Measurements from ENCODE around the gene ARL5A. TPM values are rescaled to one million over a fixed set of nuclear protein-coding genes. Genes with fewer than 3 reads are reported as not detected.

Gene ARL5A
- total and polyA plus RNA-seq, 9 of the 15 experiments (the other 6 are each of a cell fraction or from before 2014, with no cell fraction given): 16.3 to 117 (median 88.4) TPM

DNA sequence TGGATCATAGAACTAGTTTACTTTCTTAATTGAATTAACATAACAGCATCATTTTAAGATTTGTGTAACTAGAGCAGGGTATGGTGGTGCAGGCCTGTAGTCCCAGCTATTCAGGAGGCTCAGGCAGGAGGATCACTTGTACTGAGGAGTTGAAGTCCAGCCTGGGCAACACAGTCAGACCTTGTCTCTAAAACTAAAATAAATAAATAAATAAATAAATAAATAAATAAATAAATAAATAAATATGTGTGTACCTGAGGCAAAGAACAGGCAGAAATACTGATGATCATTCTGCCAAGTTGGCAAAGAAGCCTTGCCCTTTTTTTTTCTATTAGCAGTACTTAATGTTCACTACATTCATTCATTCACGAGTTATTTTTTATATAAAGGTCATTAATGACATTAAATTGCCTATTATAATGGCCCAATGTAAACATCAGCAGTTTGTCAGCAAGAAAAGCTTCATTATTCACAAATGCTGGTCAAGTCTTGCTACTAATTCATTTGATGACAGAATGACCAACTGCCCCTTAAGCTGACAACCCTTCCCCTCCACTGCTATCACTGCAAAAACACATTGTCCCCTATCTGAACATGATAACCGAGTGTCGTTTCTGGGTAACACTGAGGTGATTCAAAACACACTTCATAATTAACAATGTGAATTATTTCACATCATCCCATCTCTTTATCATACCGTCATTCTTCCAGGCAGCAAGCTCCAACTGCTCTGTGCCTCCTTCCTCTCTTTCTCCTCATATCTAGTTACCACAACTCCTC lies 39.0 kb downstream of the ARL5A start (continued):
- no peak for TF ChIP-seq MYC (IDR thresholded peaks at IDR 0.05; ENCODE audit: low read depth, low read length)
- no peak for TF ChIP-seq MYC (CRISPR knock-in tag; IDR thresholded peaks at IDR 0.05; ENCODE audit: borderline replicate concordance, low read depth)
- TF ChIP-seq, protein P1, sequence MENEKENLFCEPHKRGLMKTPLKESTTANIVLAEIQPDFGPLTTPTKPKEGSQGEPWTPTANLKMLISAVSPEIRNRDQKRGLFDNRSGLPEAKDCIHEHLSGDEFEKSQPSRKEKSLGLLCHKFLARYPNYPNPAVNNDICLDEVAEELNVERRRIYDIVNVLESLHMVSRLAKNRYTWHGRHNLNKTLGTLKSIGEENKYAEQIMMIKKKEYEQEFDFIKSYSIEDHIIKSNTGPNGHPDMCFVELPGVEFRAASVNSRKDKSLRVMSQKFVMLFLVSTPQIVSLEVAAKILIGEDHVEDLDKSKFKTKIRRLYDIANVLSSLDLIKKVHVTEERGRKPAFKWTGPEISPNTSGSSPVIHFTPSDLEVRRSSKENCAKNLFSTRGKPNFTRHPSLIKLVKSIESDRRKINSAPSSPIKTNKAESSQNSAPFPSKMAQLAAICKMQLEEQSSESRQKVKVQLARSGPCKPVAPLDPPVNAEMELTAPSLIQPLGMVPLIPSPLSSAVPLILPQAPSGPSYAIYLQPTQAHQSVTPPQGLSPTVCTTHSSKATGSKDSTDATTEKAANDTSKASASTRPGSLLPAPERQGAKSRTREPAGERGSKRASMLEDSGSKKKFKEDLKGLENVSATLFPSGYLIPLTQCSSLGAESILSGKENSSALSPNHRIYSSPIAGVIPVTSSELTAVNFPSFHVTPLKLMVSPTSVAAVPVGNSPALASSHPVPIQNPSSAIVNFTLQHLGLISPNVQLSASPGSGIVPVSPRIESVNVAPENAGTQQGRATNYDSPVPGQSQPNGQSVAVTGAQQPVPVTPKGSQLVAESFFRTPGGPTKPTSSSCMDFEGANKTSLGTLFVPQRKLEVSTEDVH (IDR thresholded peaks at IDR 0.05; ENCODE audit: low read depth, partially characterized antibody): peak; percentile 39
- TF ChIP-seq, protein P2, sequence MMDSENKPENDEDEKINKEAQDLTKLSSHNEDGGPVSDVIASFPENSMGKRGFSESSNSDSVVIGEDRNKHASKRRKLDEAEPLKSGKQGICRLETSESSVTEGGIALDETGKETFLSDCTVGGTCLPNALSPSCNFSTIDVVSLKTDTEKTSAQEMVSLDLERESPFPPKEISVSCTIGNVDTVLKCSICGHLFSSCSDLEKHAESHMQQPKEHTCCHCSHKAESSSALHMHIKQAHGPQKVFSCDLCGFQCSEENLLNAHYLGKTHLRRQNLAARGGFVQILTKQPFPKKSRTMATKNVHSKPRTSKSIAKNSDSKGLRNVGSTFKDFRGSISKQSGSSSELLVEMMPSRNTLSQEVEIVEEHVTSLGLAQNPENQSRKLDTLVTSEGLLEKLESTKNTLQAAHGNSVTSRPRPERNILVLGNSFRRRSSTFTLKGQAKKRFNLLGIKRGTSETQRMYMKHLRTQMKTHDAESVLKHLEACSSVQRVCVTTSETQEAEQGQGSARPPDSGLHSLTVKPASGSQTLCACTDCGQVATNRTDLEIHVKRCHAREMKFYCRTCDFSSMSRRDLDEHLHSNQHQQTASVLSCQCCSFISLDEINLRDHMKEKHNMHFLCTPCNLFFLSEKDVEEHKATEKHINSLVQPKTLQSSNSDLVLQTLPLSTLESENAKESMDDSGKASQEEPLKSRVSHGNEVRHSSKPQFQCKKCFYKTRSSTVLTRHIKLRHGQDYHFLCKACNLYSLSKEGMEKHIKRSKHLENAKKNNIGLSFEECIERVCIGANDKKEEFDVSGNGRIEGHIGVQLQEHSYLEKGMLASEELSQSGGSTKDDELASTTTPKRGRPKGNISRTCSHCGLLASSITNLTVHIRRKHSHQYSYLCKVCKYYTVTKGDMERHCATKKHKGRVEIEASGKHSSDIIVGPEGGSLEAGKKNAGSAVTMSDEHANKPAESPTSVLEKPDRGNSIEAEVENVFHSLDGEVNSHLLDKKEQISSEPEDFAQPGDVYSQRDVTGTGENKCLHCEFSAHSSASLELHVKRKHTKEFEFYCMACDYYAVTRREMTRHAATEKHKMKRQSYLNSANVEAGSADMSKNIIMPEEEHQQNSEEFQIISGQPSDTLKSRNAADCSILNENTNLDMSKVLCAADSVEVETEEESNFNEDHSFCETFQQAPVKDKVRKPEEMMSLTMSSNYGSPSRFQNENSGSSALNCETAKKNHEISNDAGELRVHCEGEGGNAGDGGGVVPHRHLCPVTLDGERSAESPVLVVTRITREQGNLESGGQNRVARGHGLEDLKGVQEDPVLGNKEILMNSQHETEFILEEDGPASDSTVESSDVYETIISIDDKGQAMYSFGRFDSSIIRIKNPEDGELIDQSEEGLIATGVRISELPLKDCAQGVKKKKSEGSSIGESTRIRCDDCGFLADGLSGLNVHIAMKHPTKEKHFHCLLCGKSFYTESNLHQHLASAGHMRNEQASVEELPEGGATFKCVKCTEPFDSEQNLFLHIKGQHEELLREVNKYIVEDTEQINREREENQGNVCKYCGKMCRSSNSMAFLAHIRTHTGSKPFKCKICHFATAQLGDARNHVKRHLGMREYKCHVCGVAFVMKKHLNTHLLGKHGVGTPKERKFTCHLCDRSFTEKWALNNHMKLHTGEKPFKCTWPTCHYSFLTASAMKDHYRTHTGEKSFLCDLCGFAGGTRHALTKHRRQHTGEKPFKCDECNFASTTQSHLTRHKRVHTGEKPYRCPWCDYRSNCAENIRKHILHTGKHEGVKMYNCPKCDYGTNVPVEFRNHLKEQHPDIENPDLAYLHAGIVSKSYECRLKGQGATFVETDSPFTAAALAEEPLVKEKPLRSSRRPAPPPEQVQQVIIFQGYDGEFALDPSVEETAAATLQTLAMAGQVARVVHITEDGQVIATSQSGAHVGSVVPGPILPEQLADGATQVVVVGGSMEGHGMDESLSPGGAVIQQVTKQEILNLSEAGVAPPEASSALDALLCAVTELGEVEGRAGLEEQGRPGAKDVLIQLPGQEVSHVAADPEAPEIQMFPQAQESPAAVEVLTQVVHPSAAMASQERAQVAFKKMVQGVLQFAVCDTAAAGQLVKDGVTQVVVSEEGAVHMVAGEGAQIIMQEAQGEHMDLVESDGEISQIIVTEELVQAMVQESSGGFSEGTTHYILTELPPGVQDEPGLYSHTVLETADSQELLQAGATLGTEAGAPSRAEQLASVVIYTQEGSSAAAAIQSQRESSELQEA (IDR thresholded peaks at IDR 0.05; ENCODE audit: low read depth): no peak
- TF ChIP-seq TBP (optimal IDR thresholded peaks at IDR 0.05; ENCODE audit: low read depth, low read length): no peak
- TF ChIP-seq PCBP1 (IDR thresholded peaks at IDR 0.05; ENCODE audit: low read depth, low read length, poor library complexity, severe bottlenecking): no peak
- TF ChIP-seq, protein P3, sequence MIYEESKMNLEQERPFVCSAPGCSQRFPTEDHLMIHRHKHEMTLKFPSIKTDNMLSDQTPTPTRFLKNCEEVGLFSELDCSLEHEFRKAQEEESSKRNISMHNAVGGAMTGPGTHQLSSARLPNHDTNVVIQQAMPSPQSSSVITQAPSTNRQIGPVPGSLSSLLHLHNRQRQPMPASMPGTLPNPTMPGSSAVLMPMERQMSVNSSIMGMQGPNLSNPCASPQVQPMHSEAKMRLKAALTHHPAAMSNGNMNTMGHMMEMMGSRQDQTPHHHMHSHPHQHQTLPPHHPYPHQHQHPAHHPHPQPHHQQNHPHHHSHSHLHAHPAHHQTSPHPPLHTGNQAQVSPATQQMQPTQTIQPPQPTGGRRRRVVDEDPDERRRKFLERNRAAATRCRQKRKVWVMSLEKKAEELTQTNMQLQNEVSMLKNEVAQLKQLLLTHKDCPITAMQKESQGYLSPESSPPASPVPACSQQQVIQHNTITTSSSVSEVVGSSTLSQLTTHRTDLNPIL (CRISPR knock-in tag; IDR thresholded peaks at IDR 0.05): no peak
- TF ChIP-seq, protein P4, sequence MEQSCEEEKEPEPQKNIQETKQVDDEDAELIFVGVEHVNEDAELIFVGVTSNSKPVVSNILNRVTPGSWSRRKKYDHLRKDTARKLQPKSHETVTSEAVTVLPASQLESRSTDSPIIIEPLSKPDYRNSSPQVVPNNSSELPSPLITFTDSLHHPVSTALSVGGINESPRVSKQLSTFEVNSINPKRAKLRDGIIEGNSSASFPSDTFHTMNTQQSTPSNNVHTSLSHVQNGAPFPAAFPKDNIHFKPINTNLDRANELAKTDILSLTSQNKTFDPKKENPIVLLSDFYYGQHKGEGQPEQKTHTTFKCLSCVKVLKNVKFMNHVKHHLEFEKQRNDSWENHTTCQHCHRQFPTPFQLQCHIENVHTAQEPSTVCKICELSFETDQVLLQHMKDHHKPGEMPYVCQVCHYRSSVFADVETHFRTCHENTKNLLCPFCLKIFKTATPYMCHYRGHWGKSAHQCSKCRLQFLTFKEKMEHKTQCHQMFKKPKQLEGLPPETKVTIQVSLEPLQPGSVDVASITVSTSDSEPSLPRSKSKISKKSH (CRISPR knock-in tag; IDR thresholded peaks at IDR 0.05): no peak
- no peak for TF ChIP-seq NR2C2 (CRISPR knock-in tag; IDR thresholded peaks at IDR 0.05)
- TF ChIP-seq NR2C2 (tag; IDR thresholded peaks at IDR 0.05): 0 out of 2 replicates have a peak, but pooled peaks have one; percentile 19

Data from K562 (cell line).